ENCODE data around the gene TMEM163.

GRCh38 chr2:134558208-134558830, 160.5 kb downstream of the TMEM163 start:
- TF ChIP-seq POLR2A (IDR thresholded peaks at IDR 0.05) (no peak), CTCF (IDR thresholded peaks at IDR 0.05) (no peak)
